Measurements from ENCODE around the gene ZBED1.
"Not testable (repeated sequence)": the region's sequence is repeated elsewhere in the genome, so short reads cannot be mapped to it uniquely, and the experiment has no call there.

ZBED1 gene

DNA sequence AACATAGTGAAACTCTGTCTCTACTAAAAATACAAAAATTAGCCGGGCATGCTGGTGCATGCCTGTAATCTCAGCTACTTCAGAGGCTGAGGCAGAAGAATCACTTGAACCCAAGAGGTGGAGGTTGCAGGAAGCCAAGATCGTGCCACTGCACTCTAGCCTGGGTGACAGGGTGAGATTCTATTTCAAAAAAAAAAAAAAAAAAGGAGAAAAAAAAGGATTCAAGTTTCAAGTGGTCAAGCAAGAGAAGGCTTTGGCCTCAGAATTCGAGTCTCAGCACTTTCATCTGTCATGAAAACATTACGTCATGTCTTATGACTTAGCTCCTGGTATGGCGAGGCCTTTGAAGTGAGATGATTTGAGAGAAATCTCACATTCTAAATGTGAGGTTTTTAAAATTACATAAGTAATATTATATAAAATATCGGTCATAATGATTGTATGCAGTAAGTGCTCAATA is 21.2 kb upstream of the ZBED1 start:
- TF ChIP-seq, protein P1, sequence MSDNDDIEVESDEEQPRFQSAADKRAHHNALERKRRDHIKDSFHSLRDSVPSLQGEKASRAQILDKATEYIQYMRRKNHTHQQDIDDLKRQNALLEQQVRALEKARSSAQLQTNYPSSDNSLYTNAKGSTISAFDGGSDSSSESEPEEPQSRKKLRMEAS (IDR thresholded peaks at IDR 0.05; ENCODE audit: low read depth, low read length) = no peak
- TF ChIP-seq, protein P2, sequence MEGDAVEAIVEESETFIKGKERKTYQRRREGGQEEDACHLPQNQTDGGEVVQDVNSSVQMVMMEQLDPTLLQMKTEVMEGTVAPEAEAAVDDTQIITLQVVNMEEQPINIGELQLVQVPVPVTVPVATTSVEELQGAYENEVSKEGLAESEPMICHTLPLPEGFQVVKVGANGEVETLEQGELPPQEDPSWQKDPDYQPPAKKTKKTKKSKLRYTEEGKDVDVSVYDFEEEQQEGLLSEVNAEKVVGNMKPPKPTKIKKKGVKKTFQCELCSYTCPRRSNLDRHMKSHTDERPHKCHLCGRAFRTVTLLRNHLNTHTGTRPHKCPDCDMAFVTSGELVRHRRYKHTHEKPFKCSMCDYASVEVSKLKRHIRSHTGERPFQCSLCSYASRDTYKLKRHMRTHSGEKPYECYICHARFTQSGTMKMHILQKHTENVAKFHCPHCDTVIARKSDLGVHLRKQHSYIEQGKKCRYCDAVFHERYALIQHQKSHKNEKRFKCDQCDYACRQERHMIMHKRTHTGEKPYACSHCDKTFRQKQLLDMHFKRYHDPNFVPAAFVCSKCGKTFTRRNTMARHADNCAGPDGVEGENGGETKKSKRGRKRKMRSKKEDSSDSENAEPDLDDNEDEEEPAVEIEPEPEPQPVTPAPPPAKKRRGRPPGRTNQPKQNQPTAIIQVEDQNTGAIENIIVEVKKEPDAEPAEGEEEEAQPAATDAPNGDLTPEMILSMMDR (IDR thresholded peaks at IDR 0.05; ENCODE audit: low read depth, low read length) = no peak
- no peak for TF ChIP-seq POLR2A (IDR thresholded peaks at IDR 0.05; ENCODE audit: extremely low read depth, insufficient read length)
- no peak for TF ChIP-seq MYC (IDR thresholded peaks at IDR 0.05; ENCODE audit: low read depth, low read length)
- no peak overlapping the region for H3K4me3 ChIP-seq (ENCODE audit: low read depth, low read length)
- DNase-seq (ENCODE audit: low read depth) = no peak

DNA sequence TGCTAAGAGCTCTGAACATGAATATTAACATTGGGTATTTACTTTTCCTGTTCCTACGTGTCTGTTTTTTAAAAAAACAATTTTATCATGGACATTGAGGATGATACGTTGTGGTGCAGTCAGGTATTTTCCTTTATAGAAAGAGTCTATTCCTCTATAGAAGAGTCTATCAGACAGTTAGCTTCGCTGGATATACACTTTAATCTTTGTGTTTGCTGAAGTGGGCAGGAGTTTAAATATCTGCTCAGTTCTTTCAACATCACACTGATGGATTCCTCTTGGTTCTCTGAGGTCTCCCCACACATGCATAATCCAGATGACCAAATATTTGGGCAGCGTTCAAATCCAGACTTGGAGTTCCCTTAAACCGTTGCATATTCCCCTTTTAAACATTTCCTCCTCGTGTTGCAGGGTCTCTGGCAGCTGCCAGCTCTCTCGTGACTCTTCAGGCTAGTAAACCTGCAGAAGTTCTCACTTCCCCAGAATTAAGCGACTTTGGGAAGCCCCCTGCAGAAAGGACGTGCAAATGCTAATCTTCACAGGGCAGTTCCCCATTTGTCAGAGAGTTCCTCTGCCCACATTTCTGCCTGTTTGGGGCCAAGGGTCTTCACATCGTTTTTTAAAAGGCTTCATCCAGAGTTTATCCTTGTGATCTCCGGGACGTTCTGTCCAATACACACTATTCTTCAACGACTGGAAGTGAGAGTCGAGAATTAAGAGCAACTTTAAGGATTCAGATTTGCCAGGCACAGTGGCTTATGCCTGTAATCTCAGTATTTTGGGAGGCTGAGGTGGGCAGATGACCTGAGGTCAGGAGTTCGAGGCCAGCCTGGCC is 20.5 kb upstream of the ZBED1 start:
- peak; percentile 34 for DNase-seq (ENCODE audit: low read depth)
- H3K4me3 ChIP-seq (ENCODE audit: low read depth, low read length) = no peak overlapping the region
- TF ChIP-seq, protein P2 (IDR thresholded peaks at IDR 0.05; ENCODE audit: low read depth, low read length) = no peak
- TF ChIP-seq, protein P1 (IDR thresholded peaks at IDR 0.05; ENCODE audit: low read depth, low read length) = no peak
- no peak for TF ChIP-seq POLR2A (IDR thresholded peaks at IDR 0.05; ENCODE audit: extremely low read depth, insufficient read length)

DNA sequence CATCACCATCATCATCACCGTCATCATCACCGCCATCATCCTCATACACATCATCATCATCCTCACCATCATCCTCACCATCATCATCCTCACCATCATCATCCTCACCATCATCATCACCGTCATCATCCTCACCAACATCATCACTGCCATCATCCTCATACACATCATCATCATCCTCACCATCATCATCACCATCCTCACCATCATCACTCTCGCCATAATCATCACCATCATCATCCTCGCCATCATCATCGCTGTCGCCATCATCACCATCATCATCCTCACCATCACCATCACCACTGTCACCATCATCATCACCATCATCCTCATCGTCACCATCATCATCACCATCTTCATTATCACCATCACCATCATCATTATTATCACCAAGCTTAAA is 19.8 kb upstream of the ZBED1 start:
- TF ChIP-seq MYC (IDR thresholded peaks at IDR 0.05; ENCODE audit: low read depth, low read length) = no peak
- TF ChIP-seq, protein P1 (IDR thresholded peaks at IDR 0.05; ENCODE audit: low read depth, low read length) = no peak
- TF ChIP-seq, protein P2 (IDR thresholded peaks at IDR 0.05; ENCODE audit: low read depth, low read length) = no peak
- no peak for TF ChIP-seq POLR2A (IDR thresholded peaks at IDR 0.05; ENCODE audit: extremely low read depth, insufficient read length)
- no peak for DNase-seq (ENCODE audit: low read depth)
- no peak overlapping the region for H3K4me3 ChIP-seq (ENCODE audit: low read depth, low read length)

DNA sequence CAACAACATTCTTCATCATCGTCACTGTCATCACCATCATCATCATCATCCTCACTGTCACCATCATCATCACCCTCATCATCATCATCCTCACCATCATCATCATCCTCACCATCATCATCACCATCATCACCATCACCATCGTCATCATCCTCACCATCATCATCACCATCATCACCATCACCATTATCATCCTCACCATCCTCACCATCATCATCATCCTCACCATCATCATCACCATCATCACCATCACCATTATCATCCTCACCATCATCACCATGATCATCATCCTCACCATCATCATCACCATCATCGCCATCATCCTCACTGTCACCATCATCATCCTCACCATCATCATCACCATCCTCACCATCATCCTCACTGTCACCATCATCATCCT is 18.9 kb upstream of the ZBED1 start:
- DNase-seq (ENCODE audit: low read depth); H3K4me3 ChIP-seq (ENCODE audit: low read depth, low read length): not testable (repeated sequence)

DNA sequence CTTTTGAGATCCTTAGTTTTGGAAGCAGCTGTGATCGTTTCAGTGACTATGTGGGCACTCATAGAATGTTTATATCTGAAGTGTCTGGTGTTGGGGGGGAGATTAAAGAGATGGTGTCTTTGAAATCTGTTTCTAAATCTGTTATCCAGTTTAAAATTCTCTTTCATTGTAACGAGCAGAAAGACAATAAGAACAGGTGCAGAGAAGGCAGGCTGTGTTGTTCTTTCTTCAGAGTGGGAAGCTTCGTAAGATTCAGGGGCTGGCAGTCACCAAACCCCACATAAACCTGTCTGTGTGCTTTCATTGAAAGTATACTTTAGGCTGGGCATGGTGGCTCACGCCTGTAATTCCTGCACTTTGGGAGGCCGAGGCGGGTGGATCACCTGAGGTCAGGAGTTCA is 16.3 kb upstream of the ZBED1 start:
- DNase-seq (ENCODE audit: low read depth) = no peak
- TF ChIP-seq, protein P2 (IDR thresholded peaks at IDR 0.05; ENCODE audit: low read depth, low read length) = no peak
- TF ChIP-seq MYC (IDR thresholded peaks at IDR 0.05; ENCODE audit: low read depth, low read length) (no peak), POLR2A (IDR thresholded peaks at IDR 0.05; ENCODE audit: extremely low read depth, insufficient read length) (no peak)
- TF ChIP-seq, protein P1 (IDR thresholded peaks at IDR 0.05; ENCODE audit: low read depth, low read length) = no peak
- no peak overlapping the region for H3K4me3 ChIP-seq (ENCODE audit: low read depth, low read length)

DNA sequence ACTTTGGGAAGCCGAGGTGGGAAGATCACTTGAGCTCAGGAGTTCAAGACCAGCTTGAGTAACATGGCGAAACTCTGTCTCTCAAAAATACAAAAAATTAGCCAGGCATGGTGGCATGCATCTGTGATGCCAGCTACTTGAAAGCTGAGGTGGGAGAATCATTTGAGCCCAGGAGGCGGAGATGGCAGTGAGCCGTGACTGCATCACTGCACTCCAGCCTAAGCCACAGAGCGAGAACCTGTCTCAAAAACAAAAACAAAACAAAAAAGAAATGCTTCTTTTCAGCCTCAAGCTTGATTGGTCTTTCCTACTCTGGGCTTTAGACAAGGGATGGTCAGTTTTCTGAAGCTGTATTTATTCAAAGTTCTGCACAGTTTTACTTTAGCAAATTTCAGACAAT is 15.8 kb upstream of the ZBED1 start:
- no peak for DNase-seq (ENCODE audit: low read depth)
- TF ChIP-seq MYC (IDR thresholded peaks at IDR 0.05; ENCODE audit: low read depth, low read length) (no peak), POLR2A (IDR thresholded peaks at IDR 0.05; ENCODE audit: extremely low read depth, insufficient read length) (no peak)
- TF ChIP-seq, protein P1 (IDR thresholded peaks at IDR 0.05; ENCODE audit: low read depth, low read length) = no peak
- TF ChIP-seq, protein P2 (IDR thresholded peaks at IDR 0.05; ENCODE audit: low read depth, low read length) = no peak
- H3K4me3 ChIP-seq (ENCODE audit: low read depth, low read length) = no peak overlapping the region

All from NB4 (cell line).